NCI-H146 treated with DMSO at 0.1 percent for 48 hours (cell line): ENCODE results near the gene MTSS2.
"Not testable (repeated sequence)": the region's sequence is repeated elsewhere in the genome, so short reads cannot be mapped to it uniquely, and the experiment has no call there.

Experiments used
- DNase-seq: peaks from one replicate; lab custom pipeline; 2025; ENCODE audit not compliant: unreplicated experiment; lab: John Stamatoyannopoulos, UW

The MTSS2 gene

DNA sequence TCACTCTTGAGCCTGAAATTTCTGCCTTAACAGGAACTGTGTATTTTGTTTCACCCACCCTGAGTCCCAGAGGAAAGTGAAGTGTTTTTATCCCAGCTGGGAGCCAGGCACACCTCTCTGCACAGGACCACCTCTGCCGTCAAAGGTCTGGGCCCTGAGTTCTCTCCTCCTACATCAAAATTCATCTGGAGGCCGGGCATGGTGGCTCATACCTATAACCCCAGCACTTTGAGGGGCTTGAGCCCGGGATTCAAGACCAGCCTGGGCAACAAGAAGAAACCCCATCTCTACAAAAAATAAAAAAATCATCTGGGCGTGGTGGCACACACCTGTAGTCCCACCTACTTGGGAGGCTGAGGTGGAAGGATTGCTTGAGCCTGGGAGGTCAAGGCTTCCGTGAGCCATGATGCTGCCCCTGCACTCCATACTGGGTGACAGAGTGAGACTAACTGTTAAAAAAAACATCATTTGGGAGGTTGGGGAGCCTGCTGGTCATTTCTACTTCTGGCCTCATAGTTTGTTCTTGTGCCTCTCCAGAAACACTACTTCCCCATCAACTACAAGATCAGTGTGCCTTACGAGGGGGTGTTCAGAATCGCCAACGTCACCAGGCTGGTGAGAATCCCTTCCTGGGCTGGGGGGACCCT lies 29.7 kb downstream of the MTSS2 start:
- DNase-seq, result no peak

DNA sequence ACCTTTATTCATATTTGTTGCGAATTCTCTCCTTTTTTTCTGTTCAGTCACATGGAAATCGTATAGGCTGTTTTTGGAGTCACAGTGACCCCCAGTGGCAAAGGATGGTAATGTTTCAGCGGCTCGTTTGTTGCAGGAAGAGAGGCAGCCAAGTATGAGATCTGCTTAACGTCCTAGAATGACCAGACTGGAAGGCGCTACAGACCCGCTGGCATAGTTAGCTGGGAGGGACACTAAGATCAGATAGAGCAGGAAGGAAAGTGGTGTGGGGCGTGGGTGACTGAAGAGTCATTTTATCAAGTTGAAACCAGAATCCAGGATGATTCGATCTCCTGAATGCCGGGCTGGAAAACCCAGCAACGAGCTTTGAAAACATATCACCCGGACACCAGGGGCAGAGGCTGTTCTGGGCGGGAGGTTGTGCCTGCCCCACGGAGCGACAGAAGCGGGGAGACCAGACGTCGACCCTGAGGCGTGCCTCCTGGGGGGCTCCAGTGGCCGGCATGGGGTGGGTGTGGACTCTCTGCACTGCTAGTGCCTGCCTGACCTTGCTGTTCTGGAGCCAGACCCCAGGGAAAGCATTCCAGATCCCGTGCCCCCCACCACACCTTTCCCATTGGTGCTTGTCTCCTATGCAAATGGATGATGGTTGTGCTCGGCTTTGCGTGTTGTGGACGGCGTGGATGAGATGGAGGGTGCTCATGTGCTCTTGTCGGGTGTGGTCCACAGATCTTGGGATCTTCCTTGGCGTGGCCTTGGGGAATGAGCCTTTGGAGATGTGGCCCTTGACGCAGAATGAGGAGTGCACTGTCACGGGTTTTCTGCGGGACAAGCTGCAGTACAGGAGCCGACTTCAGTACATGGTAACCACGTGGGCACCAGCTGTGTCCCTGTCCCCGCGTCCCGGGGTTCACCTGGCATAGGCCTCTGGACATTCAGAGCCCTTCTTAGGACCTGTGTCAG lies 31.8 kb downstream of the MTSS2 start:
- DNase-seq, result peak; percentile 36

DNA sequence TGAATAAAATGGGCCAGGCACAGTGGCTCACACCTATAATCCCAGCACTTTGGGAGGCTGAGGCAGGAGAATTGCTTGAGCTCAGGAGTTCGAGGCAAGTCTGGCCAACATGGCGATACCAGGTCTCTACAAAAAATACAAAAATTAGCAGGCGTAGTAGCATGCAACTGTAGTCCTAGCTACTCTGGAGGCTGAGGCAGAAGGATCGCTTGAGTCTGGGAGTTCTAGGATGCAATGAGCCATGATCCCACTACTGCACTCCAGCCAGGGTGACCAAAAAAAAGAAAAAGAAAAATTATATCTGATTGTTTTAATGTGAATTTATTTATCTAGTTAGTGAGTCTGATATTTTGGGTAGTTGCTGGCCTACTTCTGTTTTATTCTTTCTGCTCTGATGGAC lies 32.4 kb downstream of the MTSS2 start:
- no peak for DNase-seq

- DNase-seq, result no peak
Measured at GRCh38 chr16:70652322-70652721, 33.5 kb downstream of the MTSS2 start.

DNA sequence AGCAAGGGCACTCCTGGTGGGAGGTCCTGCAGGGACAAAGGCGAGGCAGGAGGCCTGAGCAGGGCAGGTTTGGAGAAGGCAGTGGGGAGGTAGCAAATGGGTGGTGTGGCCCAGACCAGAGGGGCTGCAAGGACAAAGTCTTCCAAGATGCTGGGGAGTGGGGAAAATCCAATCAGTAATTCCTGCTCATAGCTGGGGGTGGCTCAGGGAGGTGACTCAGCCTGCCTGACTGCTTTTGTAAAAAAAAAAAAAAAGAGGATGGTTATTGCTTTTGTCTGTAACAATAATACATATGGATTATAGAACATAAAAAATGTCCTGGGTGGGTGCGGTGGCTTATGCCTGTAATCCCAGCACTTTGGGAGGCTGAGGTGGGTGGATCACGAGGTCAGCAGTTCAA lies 34.3 kb downstream of the MTSS2 start:
- DNase-seq, result no peak

- DNase-seq, result no peak
Measured at GRCh38 chr16:70650216-70650615, 35.6 kb downstream of the MTSS2 start.

- no peak for DNase-seq
Measured at GRCh38 chr16:70649300-70649699, 36.6 kb downstream of the MTSS2 start.

DNA sequence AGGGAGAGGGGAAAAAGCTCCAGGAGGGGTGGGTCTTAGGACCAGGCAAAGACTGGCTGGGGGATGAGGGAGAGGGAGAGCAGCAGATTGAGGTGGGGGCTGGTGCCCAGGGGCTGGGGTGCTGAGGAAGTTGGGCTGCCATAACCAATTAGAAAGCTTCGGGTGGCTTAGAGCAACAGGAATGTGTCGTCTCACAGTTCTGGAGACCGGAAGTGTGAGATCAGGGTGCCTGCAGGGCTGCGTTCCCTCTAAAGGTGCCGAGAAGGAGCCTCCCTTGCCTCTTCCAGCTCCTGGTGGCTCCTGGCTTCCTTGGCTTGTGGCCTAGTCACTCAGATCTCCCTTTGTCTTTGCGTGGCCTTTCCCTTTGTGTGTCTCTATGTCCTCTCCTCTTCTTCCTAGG lies 37.2 kb downstream of the MTSS2 start:
- DNase-seq, result no peak

GRCh38 chr16:70647441-70648359 lies 38.2 kb downstream of the MTSS2 start:
- no peak for DNase-seq

- peak; percentile 49 for DNase-seq
Measured at GRCh38 chr16:70646260-70647241, 39.3 kb downstream of the MTSS2 start, which contains the start of gene IL34. Gene IL34, plus strand, starts transcription at chr16:70646559. Its CDS starts 389 bp downstream, at chr16:70646948.

- DNase-seq, result no peak
Measured at GRCh38 chr16:70644763-70645597, 40.9 kb downstream of the MTSS2 start.

DNA sequence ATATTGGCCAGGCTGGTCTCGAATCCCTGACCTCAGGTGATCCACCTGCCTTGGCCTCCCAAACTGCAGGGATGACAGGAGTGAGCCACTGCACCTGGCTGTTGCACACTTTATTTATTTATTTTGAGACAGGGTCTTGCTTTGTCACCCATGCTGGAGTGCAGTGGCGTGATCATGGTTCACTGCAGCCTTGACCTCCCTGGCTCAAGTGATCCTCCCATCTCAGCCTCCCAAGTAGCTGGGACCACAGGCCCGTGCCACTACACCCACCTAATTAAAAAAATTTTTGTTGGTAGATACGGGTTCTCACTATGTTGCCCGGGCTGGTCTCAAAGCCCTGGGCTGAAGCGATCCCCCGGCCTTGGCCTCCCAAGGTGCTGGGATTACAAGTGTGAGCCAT lies 42.6 kb downstream of the MTSS2 start:
- DNase-seq, result not testable (repeated sequence)

GRCh38 chr16:70642633-70643032 lies 43.2 kb downstream of the MTSS2 start:
- DNase-seq, result no peak

- DNase-seq, result no peak
Measured at GRCh38 chr16:70638814-70639792, 46.8 kb downstream of the MTSS2 start.
